GM18517 (cell line): Measurements from ENCODE around the gene PLD4.
"Not testable (repeated sequence)": the region's sequence is repeated elsewhere in the genome, so short reads cannot be mapped to it uniquely, and the experiment has no call there.

Source experiments
- ATAC-seq: cut with Tn5 transposase; IDR thresholded peaks from one replicate; pipeline ENCODE4 v1.9.1; 2021; ENCODE audit warnings: mild to moderate bottlenecking, moderate library complexity; ENCODE audit not compliant: unreplicated experiment

The PLD4 gene, protein sequence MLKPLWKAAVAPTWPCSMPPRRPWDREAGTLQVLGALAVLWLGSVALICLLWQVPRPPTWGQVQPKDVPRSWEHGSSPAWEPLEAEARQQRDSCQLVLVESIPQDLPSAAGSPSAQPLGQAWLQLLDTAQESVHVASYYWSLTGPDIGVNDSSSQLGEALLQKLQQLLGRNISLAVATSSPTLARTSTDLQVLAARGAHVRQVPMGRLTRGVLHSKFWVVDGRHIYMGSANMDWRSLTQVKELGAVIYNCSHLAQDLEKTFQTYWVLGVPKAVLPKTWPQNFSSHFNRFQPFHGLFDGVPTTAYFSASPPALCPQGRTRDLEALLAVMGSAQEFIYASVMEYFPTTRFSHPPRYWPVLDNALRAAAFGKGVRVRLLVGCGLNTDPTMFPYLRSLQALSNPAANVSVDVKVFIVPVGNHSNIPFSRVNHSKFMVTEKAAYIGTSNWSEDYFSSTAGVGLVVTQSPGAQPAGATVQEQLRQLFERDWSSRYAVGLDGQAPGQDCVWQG

DNA sequence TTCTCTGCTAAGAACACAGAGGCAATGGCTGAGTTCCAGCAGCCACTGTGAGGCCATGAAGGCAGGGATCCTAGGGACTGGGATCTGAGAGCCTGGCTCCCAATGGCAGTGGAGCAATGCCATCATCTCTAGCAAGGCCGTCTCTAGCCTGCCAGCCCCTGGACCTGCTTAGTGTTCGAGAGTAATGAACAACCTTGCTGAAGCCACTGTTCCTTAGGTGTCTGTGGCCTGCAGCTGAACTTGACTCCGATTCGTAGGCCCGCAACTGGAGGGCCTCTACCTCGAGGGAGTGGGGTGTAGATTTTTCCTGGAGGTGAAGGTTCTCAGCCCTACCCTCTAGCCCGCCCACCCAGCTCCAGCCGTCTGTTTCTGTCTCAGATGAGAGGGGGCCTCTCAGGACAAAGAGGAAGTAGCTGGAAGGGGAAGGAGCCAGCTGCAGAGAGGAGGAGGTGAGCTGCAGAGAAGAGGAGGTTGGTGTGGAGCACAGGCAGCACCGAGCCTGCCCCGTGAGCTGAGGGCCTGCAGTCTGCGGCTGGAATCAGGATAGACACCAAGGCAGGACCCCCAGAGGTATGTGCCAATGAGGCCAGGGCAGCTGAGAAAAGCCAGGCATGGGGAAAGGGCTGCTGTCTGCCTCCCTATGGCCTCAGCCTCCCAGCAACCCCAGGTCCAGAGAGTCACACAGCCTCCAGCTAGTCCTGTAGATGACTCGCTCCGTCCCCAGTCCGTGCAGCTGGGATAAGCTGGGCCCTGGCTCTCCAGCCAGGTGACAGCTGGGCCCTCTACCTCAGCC lies at the start of gene PLD4:
Gene PLD4 (plus strand): TSS at position 459 of the 793 bp plus-strand sequence. CDS start 2,262 bp downstream, outside the sequence.
- no peak for ATAC-seq

- no peak for ATAC-seq
Measured at GRCh38 chr14:104875412-104875751, 49.3 kb upstream of the PLD4 start.

DNA sequence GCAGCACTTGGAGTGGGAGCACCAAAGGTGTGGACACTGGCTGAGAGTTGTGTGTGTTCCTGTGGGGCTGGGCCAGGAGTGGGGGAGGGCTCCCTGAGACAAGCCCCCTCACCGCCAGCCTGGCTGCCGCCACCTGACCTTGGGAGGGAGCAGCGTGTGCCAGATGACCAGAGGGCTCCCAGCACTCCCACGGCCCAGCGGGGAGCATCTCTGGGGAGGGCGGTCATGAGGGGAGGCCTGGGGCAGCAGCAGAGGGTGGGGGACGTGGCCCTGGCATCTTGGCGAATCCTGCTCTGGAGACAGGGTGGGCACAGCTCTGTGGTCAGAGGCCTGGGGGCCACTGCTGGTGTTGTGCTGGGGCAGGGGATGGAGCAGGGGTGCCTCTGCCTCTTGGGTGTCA lies 48.9 kb upstream of the PLD4 start:
- ATAC-seq, result no peak

DNA sequence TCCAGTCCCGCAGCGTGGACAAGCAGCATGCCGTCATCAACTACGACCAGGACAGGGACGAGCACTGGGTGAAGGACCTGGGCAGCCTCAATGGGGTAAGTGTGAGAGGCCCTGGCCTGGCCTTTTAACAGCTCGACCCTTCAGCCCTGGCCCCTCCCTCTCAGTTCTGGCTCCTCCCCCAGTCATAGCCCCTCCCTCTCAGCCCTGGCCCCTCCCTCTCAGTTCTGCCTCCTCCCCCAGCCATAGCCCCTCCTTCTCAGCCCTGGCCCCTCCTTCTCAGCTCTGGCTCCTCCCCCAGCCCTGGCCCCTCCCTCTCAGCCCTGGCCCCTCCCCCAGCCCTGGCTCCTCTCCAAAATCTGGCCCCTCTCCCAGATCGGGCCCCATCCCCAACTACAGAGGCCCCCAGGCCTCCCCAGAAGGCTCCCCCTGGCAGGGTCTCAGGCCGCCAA lies 48.4 kb upstream of the PLD4 start:
- no peak for ATAC-seq

DNA sequence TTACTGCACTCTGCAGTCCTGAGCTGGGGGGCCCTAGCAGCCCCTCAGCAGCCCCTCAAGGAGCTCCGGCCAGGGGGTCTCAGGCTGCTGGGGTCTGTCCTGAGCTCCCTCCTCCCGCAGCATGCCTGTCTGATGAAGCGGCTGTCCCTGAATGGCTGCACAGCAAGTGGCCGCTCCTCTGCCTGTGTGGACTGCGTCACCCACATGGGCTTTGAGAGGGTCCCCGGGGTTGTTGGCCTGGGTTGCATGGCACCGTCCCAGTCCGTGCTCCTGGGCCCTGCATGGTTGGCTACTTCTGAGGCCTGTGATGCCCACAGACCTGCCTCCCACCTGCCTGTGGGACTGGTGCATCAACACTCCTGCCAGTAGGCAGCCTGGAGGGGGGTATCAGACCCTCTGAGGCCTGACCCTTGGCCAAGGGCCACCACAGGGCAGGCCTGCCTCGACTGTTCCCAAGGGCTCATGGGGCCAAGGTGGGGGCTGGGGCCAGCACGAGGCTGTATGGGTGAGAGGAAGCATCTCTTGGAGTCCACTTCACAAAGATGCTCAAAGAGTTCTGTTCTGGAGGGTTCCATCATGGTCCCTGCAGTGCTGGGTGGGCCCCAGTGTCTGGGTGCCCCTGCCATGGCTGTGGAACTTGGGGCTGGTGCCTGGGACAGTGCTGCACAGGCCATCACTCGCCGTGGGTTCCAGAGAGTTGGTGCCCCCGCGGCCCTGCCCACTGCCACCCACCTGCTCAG lies 47.4 kb upstream of the PLD4 start:
- no peak for ATAC-seq

DNA sequence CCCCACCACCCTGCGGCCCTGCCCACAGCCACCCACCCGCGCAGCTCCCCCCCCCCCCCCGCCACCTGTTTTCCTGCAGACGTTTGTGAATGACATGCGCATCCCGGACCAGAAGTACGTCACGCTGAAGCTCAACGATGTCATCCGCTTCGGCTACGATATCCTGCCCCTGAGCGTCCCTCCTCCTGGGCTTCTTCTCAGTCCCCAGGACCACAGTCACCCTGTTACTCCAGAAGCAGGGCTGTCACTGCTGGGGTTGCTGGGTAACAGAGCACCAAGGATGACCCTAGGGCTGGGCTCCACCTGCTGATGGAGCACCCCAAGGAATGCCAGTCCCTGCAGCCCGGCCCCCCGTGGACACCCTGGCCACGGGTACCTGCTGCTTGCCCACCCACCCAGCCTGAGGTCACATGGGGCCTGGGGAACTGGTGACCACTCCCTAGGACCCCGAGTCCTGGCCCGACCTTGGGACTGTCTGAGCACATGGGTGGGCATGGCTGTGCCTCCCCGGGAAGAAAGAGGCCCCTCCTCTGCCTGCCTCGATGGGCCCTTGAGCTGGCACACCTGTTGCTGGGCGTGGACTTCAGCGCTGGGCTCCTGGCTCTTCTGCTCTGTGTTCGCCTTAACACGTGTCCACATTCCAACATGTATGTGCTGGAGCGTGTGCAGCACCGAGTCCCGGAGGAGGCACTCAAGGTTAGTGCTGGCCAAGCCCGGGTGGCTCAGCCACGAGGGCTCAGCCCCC lies 46.7 kb upstream of the PLD4 start:
- no peak for ATAC-seq

DNA sequence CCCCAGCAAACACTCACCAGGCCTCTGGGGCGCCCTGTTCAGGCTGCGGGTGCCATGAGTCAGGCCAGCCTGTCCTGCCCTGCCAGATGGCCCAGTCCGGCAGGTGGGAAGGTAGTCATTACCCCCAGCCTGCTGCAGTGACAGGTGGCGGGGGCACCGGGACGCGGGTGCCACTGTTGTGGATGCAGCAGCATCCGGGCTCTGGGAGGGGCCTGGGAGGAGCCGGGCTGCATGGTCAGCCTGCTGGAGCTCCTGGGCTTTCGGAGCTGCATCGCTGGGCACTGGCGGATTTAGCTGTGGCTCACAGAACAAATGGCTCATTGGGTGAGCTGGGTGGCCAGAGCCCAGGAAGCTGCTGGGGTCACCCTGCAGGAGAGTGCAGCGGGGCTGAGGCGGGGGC lies 46.1 kb upstream of the PLD4 start:
- ATAC-seq, result no peak

DNA sequence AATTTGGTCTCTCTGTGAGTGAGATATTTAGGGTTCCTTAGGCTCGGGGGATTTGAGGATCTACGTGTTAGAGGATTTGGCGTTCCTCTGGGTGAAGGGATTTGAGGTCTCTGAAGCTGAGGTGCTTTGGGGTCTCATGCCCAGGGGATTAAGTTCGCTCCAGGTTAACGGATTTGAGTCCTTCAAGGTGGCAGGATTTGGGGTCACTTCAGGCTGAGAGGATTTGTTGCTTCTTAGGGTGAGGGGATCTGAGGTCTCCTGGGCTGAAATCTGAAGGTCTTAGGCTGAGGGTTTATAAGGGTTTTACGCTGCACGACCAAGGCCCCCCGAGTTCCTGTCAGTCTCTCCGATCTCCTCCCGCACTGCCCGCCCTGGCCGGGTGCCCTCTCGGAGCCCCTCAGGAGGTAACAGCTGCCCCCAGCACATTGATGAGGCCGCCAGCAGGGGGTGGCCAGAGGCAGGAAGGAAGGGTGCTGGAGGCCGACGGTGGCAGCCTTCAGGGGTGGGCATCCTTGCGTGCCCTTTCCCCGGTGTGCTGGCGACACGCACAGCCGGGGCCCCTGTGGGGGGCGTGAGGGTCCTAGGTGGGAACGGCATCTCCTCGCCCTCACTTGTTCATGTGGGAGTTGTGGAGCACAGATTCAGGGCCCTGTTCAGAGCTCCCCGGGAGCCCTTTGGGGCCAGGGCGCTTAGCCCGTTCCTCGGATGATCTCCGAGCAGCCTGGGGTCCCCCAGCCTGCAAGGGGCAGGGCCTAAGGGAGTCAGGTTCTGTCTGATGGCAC lies 45.3 kb upstream of the PLD4 start:
- no peak for ATAC-seq

GRCh38 chr14:104879983-104880565 lies 44.6 kb upstream of the PLD4 start:
- ATAC-seq, result no peak

GRCh38 chr14:104880584-104881210 lies 44.0 kb upstream of the PLD4 start:
- no peak for ATAC-seq

GRCh38 chr14:104881369-104881979 lies 43.2 kb upstream of the PLD4 start:
- no peak for ATAC-seq

DNA sequence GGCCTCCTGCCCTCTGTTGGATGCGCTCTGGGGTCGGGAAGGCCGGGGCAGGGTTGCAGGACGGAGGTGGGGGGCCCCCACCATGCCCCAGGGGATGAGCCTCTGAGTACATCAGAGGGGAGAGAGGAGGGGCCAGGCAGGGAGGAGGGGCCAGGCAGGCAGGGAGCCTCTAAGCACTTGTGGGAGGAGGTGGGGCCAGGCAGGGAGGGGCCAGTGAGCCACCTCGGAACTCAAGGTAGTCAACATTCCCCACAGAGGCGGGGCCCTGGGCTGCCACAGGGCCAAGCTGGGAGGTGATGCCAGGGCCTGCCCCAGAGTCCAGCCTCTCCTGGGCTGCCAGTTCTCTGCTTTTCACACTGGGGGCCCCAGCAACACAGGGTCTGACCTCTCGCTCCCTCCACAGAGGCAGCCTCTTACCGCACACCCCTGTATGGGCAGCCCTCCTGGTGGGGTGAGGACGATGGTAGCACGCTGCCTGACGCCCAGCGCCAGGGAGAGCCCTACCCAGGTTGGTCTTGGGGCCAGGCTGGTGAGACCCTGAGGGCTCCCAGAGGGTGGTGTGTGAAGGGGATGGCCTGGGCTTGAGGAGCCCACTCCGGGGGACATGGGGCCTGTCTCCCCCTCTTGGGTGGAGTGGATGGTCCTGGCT lies 42.2 kb upstream of the PLD4 start:
- no peak for ATAC-seq

- ATAC-seq, result no peak
Measured at GRCh38 chr14:104882991-104883660, 41.6 kb upstream of the PLD4 start.

GRCh38 chr14:104883681-104884361 lies 40.9 kb upstream of the PLD4 start:
- no peak for ATAC-seq

GRCh38 chr14:104884381-104884780 lies 40.3 kb upstream of the PLD4 start:
- ATAC-seq, result not testable (repeated sequence)

DNA sequence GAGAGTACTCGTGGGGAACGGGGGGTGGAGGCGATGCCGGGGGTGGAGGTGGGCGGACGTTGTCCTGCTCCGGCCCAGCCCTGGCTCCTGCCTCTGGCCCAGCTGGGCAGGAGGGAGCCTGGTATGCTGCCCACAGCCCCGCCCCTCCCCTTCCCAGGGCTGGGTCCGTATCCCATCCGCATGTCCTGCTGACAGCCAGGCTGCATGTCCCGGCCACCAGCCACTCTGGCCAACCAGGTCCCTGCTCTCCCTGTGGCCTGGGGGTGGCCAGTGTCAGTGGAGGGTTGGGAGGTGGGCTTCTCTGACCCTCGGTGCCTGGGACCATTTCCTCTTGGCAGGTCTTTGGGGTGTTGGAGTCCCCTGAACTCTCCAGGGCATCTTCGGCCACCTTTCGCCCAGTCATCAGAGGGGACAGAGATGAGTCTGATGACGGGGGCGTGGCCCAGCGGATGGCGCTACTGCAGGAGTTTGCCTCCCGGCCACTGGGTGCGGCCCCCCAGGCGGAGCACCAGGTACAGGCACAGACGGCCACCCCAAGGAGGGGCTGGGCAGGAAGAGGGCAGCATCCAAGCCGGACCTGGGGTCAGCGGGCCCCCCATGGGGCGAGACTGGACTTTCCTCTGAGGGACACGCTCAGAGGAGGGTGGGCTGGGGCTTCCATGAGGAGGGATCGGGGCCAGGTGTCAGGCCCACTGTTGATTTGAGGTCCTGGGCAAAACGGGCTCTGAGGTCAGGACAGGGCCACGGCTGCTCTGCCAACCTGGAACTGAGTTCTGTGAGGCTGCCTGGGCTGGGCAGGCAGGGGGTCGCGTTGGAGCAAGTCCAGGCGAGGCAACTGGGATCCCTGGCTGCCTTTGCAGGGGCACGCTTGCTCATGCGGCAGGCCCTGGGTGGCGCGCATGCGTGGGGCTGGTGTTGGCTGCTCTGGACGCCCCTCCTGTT lies 39.4 kb upstream of the PLD4 start:
- ATAC-seq, result no peak
